Lower leg skin (tissue), 3 donors: ENCODE measurements around the gene PACS2.

Source experiments
- POLR2A ChIP-seq, 2 donors: fragments of 450-650 bp; IDR thresholded peaks; one replicate each; pipeline ENCODE4 v1.6.1; 2016 to 2017; ENCODE audit warnings: antibody characterized with exemption in 2 of 2, mild to moderate bottlenecking in 1 of 2, moderate library complexity in 1 of 2
- TF ChIP-seq, protein P1 (sequence below), 3 donors: fragments of 450-650 bp; IDR thresholded peaks; one replicate each; pipeline ENCODE4 v1.5.1; 2016; ENCODE audit warnings: antibody characterized with exemption in 3 of 3, mild to moderate bottlenecking in 3 of 3, moderate library complexity in 2 of 3

DNA sequence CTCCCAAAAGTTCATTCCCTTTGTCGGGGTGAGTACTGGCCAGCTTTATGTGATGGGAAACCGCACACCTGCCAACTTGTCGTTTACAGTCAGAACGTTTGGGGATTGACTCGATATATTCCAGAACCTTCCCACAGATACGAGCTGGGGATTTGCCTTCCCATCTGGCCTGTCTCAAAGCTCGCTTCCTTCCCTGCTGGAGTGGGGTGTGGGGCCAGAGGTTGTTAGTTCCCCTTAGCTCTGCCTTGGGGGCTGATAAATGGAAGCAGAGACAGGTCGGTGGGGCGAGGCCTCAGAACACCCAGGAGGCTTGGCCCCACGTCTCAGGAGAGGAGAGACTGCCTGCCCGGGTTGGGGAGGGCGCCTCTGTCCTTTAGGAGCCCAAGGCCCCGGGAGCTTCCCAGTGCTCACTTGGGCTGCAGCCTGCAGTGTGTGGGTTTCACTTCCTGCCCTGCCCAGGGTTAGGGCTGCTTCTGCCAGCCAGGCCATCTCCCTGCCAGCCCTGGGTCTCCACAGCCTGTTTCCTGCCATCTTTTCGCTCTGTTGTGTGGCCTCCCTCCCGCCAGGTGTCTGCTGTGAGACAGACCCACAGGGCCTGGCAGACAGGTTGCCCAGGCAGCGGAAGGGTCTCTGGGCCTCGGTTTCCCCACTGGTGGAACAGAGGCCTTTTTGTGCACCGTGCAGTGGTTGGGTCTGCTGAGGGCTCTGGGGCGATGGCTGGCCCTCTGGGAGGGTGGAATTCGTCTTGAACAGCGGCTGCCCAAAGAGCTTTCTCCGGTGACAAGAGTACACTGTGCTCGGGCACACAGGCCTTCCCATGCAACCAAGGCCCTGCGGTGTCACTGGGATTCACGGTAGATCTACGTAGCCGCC is 75.7 kb downstream of the PACS2 start:
- TF ChIP-seq, protein P1, sequence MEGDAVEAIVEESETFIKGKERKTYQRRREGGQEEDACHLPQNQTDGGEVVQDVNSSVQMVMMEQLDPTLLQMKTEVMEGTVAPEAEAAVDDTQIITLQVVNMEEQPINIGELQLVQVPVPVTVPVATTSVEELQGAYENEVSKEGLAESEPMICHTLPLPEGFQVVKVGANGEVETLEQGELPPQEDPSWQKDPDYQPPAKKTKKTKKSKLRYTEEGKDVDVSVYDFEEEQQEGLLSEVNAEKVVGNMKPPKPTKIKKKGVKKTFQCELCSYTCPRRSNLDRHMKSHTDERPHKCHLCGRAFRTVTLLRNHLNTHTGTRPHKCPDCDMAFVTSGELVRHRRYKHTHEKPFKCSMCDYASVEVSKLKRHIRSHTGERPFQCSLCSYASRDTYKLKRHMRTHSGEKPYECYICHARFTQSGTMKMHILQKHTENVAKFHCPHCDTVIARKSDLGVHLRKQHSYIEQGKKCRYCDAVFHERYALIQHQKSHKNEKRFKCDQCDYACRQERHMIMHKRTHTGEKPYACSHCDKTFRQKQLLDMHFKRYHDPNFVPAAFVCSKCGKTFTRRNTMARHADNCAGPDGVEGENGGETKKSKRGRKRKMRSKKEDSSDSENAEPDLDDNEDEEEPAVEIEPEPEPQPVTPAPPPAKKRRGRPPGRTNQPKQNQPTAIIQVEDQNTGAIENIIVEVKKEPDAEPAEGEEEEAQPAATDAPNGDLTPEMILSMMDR (IDR thresholded peaks at IDR 0.05): no peak
- TF ChIP-seq POLR2A (IDR thresholded peaks at IDR 0.05): no peak
